Progenitor cell of endocrine pancreas (in vitro differentiated cells): ENCODE measurements around the gene MMP8. TPM values are rescaled to one million over a fixed set of nuclear protein-coding genes. Genes with fewer than 3 reads are reported as not detected.

ENCODE experiments used
- DNase-seq: peaks from one replicate; pipeline ENCODE4 v3.0.0; 2021; ENCODE audit warnings: low spot score; ENCODE audit not compliant: unreplicated experiment
- H3K27ac Mint-ChIP-seq: 2 replicates; pipeline ENCODE4 v1.8.0; 2021; ENCODE audit warnings: mild to moderate bottlenecking, moderate library complexity, mixed read lengths
- H3K27me3 Mint-ChIP-seq: 2 replicates; pipeline ENCODE4 v1.8.0; 2021; ENCODE audit warnings: mixed read lengths
- H3K36me3 Mint-ChIP-seq: 2 replicates; pipeline ENCODE4 v1.8.0; 2022; ENCODE audit warnings: mixed read lengths; ENCODE audit not compliant: insufficient read depth
- H3K4me1 Mint-ChIP-seq: 2 replicates; pipeline ENCODE4 v1.8.0; 2021; ENCODE audit warnings: low read depth, mixed read lengths
- H3K4me3 Mint-ChIP-seq: 2 replicates; pipeline ENCODE4 v1.8.0; 2021; ENCODE audit warnings: low read depth, mild to moderate bottlenecking, moderate library complexity, mixed read lengths
- H3K9me3 Mint-ChIP-seq: 2 replicates; pipeline ENCODE4 v1.8.0; 2021; ENCODE audit warnings: low read depth, mixed read lengths
- total RNA-seq: library from RNA; stranded (reverse); gene quantifications from 2 replicates; pipeline ENCODE4 v1.2.1, GENCODE V29; 2021
- TF ChIP-seq, protein P1 (sequence below): fragments of 200-600 bp; sonication (generic); IDR thresholded peaks from one replicate; pipeline ENCODE4 v1.5.0; 2021; ENCODE audit warnings: antibody characterized with exemption, mild to moderate bottlenecking; ENCODE audit not compliant: unreplicated experiment

The MMP8 gene
- total RNA-seq, 1 donor from 2014 or later, result not detected

GRCh38 chr11:102676084-102676483 is 48.7 kb downstream of the MMP8 start:
- TF ChIP-seq, protein P1, sequence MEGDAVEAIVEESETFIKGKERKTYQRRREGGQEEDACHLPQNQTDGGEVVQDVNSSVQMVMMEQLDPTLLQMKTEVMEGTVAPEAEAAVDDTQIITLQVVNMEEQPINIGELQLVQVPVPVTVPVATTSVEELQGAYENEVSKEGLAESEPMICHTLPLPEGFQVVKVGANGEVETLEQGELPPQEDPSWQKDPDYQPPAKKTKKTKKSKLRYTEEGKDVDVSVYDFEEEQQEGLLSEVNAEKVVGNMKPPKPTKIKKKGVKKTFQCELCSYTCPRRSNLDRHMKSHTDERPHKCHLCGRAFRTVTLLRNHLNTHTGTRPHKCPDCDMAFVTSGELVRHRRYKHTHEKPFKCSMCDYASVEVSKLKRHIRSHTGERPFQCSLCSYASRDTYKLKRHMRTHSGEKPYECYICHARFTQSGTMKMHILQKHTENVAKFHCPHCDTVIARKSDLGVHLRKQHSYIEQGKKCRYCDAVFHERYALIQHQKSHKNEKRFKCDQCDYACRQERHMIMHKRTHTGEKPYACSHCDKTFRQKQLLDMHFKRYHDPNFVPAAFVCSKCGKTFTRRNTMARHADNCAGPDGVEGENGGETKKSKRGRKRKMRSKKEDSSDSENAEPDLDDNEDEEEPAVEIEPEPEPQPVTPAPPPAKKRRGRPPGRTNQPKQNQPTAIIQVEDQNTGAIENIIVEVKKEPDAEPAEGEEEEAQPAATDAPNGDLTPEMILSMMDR, result no peak
- H3K4me1 Mint-ChIP-seq, result peaks cover 4% of the 10 kb centered on the region
- H3K36me3 Mint-ChIP-seq, result no peaks in the 10 kb centered on the region
- H3K9me3 Mint-ChIP-seq, result no peaks in the 10 kb centered on the region
- peaks cover 40% of the 10 kb centered on the region for H3K27me3 Mint-ChIP-seq
- DNase-seq, result no peak
- no peak overlapping the region for H3K27ac Mint-ChIP-seq
- no peak overlapping the region for H3K4me3 Mint-ChIP-seq

DNA sequence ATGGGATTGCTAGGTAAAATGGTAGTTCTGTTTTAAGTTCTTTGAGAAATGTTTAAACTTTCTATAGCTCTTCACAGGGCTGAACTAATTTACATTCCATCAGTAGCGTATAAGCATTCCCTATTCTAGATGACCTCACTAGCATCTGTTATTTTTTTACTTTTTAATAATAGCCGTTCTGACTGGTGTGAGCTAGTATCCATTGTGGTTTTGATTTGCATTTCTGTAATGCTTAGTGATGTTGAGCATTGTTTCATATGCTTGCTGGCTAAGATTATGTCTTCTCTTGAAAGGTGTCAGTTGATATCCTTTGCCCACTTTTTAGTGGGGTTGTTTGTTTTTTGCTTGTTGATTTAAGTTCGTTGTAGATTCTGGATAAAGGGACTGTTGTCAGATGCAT is 55.1 kb downstream of the MMP8 start:
- Mint-ChIP-seq H3K27ac (no peak overlapping the region), H3K4me1 (peaks cover 6% of the 10 kb centered on the region), H3K27me3 (peaks cover 11% of the 10 kb centered on the region), H3K4me3 (no peak overlapping the region), H3K9me3 (peaks cover 4% of the 10 kb centered on the region), H3K36me3 (no peaks in the 10 kb centered on the region)
- DNase-seq, result no peak
- TF ChIP-seq, protein P1, result no peak

DNA sequence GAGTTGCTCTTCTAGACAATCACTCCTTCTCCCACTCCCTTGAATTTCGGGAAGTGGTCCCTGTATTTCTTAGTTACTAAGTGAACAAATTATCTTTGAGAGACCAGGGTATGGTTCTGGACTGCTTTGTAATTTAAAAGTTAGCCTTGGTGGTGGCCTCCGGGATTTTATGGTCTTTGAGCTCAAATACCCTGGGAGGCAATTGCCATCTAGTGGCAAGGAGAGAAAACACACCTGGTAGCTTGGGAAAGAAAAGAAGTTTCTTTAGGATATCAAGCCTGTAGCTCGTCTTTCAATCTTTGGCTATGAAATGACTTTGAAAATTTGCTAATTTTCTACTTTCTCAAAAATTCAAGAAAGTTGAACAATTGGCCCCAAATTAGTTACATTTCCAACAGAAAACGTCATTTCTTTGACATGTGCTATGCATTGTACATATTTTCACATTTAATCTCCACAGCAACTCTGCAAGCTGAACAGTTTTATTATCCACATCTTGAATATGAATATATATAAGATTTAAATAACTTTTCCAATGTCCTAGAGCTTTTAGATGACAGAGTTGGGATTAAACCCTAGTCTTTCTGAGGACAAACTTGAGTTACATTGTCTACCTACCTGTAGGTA is 58.3 kb downstream of the MMP8 start:
- TF ChIP-seq, protein P1, result peak; percentile 78
- no peaks in the 10 kb centered on the region for H3K36me3 Mint-ChIP-seq
- H3K4me1 Mint-ChIP-seq, result peaks cover 4% of the 10 kb centered on the region
- H3K9me3 Mint-ChIP-seq, result peaks cover 4% of the 10 kb centered on the region
- peaks cover 14% of the 10 kb centered on the region for H3K27me3 Mint-ChIP-seq
- DNase-seq, result no peak
- no peak overlapping the region for H3K4me3 Mint-ChIP-seq
- H3K27ac Mint-ChIP-seq, result no peak overlapping the region

- H3K4me3 Mint-ChIP-seq, result no peak overlapping the region
- H3K9me3 Mint-ChIP-seq, result no peaks in the 10 kb centered on the region
- no peak overlapping the region for H3K27ac Mint-ChIP-seq
- no peak for DNase-seq
- TF ChIP-seq, protein P1, result peak; percentile 19
- peaks cover 1% of the 10 kb centered on the region for H3K4me1 Mint-ChIP-seq
- H3K36me3 Mint-ChIP-seq, result no peaks in the 10 kb centered on the region
- H3K27me3 Mint-ChIP-seq, result peaks cover 14% of the 10 kb centered on the region
Observed at GRCh38 chr11:102664001-102664752, 60.6 kb downstream of the MMP8 start.

- H3K27ac Mint-ChIP-seq, result no peak overlapping the region
- peaks cover 5% of the 10 kb centered on the region for H3K4me1 Mint-ChIP-seq
- no peaks in the 10 kb centered on the region for H3K36me3 Mint-ChIP-seq
- no peaks in the 10 kb centered on the region for H3K9me3 Mint-ChIP-seq
- no peak for DNase-seq
- no peak overlapping the region for H3K4me3 Mint-ChIP-seq
- peaks cover 14% of the 10 kb centered on the region for H3K27me3 Mint-ChIP-seq
- TF ChIP-seq, protein P1, result no peak
Observed at GRCh38 chr11:102662607-102663006, 62.1 kb downstream of the MMP8 start.

Other genes with a start within 250 kb of the MMP8 start
- gene MMP7, start 194.2 kb downstream of the MMP8 start, total RNA-seq, result not detected in 2 replicates
- not detected in 2 replicates for gene MMP20, start 99.6 kb downstream of the MMP8 start, total RNA-seq
- gene MMP27, start 19.2 kb downstream of the MMP8 start, total RNA-seq, result not detected in 2 replicates
- gene MMP10, start 55.7 kb upstream of the MMP8 start, total RNA-seq, result 0.22 TPM in 1 of 2 replicates, not detected in the other
- gene MMP1, start 73.2 kb upstream of the MMP8 start, total RNA-seq, result 0.24 and 1.3 TPM in 2 replicates
- not detected in 2 replicates for gene MMP3, start 118.7 kb upstream of the MMP8 start, total RNA-seq
- gene MMP12, start 150.0 kb upstream of the MMP8 start, total RNA-seq, result not detected in 2 replicates
- not detected in 2 replicates for gene MMP13, start 230.8 kb upstream of the MMP8 start, total RNA-seq